GM19328 (cell line): ENCODE data around the gene ATG14.
"Not testable (repeated sequence)": the region's sequence is repeated elsewhere in the genome, so short reads cannot be mapped to it uniquely, and the experiment has no call there.

Source experiments
- ATAC-seq: cut with Tn5 transposase; IDR thresholded peaks from one replicate; pipeline ENCODE4 v1.9.1; 2021; ENCODE audit warnings: mild to moderate bottlenecking, moderate library complexity; ENCODE audit not compliant: unreplicated experiment

The ATG14 gene

GRCh38 chr14:55388160-55388559 lies 23.5 kb downstream of the ATG14 start:
- no peak for ATAC-seq

GRCh38 chr14:55387121-55387520 lies 24.5 kb downstream of the ATG14 start:
- no peak for ATAC-seq

GRCh38 chr14:55386037-55386808 lies 25.4 kb downstream of the ATG14 start:
- ATAC-seq: no peak

- no peak for ATAC-seq
These were observed 27.1 kb downstream of the ATG14 start for GRCh38 chr14:55384536-55384935.

GRCh38 chr14:55383541-55384140 lies 28.0 kb downstream of the ATG14 start:
- ATAC-seq: no peak

GRCh38 chr14:55383056-55383466 lies 28.6 kb downstream of the ATG14 start:
- not testable (repeated sequence) for ATAC-seq

GRCh38 chr14:55382483-55382882 lies 29.1 kb downstream of the ATG14 start:
- ATAC-seq: no peak

GRCh38 chr14:55381561-55381960 lies 30.1 kb downstream of the ATG14 start:
- no peak for ATAC-seq

- no peak for ATAC-seq
These were observed 30.6 kb downstream of the ATG14 start for GRCh38 chr14:55381040-55381439.

- no peak for ATAC-seq
These were observed 34.4 kb downstream of the ATG14 start for GRCh38 chr14:55377236-55377635.

GRCh38 chr14:55374771-55375170 lies 36.9 kb downstream of the ATG14 start:
- no peak for ATAC-seq

- ATAC-seq: no peak
These were observed 37.6 kb downstream of the ATG14 start for GRCh38 chr14:55373784-55374705.

- ATAC-seq: no peak
These were observed 38.8 kb downstream of the ATG14 start for GRCh38 chr14:55372825-55373224.

GRCh38 chr14:55372423-55372822 lies 39.2 kb downstream of the ATG14 start:
- no peak for ATAC-seq

GRCh38 chr14:55370883-55371455 lies 40.7 kb downstream of the ATG14 start:
- no peak for ATAC-seq

- ATAC-seq: no peak
These were observed 45.4 kb downstream of the ATG14 start for GRCh38 chr14:55366271-55366670.

GRCh38 chr14:55361190-55361589 lies 50.4 kb downstream of the ATG14 start:
- no peak for ATAC-seq

GRCh38 chr14:55359307-55359706 lies 52.3 kb downstream of the ATG14 start:
- ATAC-seq: no peak

GRCh38 chr14:55356913-55357312 lies 54.7 kb downstream of the ATG14 start:
- no peak for ATAC-seq

GRCh38 chr14:55355922-55356321 lies 55.7 kb downstream of the ATG14 start:
- no peak for ATAC-seq

- ATAC-seq: peak; percentile 85
These were observed 57.1 kb downstream of the ATG14 start for GRCh38 chr14:55354500-55354899.
